HG03039 (cell line): ENCODE measurements around the gene UBB.
A peak's percentile ranks its signal among the peaks of the same experiment; 100 is the strongest.
"Not testable (repeated sequence)": the region's sequence is repeated elsewhere in the genome, so short reads cannot be mapped to it uniquely, and the experiment has no call there.

Experiments used
- ATAC-seq: cut with Tn5 transposase; IDR thresholded peaks from one replicate; pipeline ENCODE4 v1.9.1; 2021; ENCODE audit warnings: mild to moderate bottlenecking, moderate library complexity; ENCODE audit not compliant: unreplicated experiment

The UBB gene

DNA sequence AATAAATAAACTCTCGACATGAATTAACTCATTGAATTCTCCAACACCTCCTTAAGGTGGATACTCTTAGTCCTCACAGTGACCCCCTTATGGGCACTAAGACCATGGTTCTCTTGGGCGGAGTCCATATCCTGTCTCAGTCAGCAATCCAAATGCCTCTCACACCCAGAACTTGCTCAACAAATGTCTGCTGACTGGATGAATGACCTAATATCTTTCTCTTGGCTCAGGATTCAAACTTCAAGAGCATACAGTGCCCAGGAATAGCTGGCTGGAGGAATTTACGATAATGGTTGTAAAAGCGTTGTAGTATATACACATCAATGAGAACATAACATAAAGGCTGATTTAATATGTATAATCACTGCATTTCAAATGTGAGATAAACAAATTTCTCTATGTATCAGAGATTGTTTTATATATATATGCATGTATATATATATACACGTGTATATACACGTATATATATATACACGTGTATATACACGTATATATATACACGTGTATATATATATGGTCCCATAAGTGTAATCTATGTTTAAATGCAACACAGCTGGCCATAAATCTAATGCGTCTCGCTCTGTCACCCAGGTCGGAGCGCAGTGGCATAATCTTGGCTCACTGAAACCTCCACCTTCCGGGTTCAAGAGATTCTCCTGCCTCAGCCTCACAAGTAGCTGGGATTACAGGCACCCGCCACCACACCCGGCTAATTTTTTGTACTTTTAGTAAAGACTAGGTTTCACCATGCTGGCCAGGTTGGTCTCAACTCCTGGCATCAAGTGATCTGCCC, 6.5 kb upstream of the UBB start:
- no peak for ATAC-seq

DNA sequence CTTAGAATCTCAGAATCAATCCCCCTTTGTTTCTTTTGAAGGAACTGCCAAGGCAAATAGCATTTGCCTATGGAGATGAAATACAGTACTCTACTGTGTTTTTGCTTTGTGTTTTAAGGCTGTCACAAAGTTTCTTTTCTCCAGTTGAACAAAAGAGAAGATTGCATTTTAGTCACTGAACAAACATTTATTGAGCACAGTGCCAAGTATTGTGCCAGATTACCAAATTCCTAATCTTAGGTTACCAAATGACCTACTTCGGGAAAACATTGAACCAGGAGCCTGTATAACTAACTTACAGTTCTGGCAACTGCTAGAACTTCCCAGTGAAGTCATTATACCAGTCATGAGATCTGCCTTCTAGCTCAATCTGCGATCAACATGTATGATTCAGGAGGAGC, 3.0 kb upstream of the UBB start:
- ATAC-seq = no peak

DNA sequence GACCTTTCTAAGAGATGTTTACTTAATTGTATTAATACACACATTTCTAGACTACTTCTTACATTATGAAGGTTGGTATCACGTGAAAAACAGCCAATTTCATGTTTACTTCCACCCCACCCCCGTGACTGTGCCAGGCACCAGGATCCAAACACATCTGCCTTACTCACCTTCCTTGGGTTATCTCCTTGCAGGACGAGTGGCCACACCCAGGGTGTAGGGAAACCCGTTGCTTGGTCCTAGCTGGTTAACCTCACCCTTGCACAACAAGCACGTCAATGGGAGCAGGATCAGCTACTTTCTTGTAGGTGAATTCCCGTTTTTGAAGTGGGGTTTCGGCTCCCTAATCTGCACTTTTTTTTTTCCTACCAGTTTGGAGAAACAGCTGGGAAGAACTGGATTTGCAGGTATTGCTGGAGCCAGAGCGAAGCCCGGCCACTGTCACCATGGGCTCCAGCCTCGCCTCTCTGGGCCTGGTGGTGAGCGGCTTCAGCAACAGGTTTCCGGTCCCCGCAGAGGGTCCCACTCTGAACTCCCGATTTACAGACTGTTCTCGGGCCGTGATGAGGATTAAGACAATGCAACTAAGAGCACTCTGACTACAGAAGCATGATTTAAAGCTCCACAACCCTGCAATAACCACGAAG, 2.1 kb upstream of the UBB start:
- no peak for ATAC-seq

DNA sequence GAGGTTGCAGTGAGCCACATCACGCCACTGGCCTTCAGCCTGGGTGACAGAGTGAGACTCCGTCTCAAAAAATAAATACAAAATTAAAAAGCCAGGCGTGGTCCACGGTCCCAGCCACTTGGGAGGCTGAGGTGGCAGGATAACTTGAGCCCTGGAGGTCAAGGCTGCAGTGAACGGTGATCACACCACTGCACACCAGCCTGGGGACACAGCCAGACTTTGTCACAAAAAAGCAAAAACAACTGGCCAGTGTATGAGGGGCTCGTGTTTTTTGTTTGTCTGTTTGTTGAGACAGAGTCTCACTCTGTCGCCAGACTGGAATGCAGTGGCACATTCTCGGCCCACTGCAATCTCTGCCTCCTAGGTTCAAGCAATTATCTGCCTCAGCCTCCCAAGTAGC, 1.2 kb upstream of the UBB start:
- ATAC-seq = no peak

DNA sequence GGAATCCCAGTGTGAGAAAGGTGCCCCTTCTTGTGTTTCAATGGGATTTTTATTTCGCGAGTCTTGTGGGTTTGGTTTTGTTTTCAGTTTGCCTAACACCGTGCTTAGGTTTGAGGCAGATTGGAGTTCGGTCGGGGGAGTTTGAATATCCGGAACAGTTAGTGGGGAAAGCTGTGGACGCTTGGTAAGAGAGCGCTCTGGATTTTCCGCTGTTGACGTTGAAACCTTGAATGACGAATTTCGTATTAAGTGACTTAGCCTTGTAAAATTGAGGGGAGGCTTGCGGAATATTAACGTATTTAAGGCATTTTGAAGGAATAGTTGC, 567 bp downstream of the UBB start:
- ATAC-seq = no peak

DNA sequence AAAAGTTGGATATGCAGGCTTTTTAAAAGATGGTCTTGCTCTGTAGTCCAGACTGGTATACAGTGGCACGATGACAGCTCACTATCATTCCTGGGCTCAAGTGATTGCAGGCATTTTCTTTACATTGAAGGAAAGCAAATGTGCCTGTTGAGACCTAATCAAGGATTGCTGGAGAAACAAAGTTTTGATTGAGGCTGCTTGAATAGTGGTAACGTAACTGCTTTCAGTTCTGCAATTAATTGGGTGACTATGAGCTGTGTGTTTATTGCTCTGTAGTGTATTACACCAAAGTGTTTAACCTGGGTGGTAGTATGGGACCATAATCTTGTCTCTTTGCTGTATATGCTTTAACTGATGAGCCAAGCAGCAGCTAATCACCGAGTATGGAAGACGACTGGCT, 2.3 kb downstream of the UBB start:
- ATAC-seq = no peak

DNA sequence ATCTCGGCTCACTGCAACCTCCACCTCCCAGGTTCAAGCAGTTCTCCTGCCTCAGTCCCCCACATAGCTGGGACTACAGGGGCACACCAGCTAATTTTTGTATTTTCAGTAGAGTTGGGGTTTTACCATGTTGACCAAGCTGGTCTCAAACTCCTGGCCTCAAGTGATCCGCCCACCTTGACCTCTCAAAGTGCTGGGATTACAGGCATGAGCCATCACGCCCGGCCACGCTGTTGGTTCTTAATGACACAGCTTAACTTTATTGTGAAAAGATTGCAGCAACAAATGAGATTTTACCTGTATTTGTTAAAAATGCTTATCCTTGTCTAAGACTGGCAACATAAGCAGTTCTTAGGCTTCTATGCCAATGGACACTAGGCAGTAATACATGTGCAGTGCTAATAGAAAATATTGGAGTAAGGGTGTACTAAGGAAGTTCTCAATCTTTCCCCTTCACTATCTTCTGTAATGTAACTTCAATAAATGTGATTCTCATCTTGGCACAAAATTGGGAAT, 2.9 kb downstream of the UBB start:
- ATAC-seq = no peak

DNA sequence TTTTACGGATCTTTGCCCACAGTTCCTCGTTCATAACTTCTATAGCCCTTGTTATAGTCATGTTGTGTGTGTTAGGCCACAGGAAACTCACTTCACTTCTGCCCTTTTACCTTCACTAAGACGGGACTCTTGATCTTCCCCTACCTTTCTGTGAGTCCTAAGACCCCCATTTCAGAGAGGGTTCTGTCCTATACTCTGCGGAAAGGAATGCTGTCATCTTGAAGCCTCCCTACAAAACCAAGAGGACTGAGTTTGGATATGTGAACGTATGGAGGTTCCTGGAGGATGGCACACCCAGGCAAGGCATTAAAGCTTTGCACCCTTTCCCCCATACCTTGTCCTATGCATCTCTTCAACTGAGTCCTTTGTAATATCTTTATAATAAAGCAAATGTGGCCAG, 3.7 kb downstream of the UBB start:
- no peak for ATAC-seq

DNA sequence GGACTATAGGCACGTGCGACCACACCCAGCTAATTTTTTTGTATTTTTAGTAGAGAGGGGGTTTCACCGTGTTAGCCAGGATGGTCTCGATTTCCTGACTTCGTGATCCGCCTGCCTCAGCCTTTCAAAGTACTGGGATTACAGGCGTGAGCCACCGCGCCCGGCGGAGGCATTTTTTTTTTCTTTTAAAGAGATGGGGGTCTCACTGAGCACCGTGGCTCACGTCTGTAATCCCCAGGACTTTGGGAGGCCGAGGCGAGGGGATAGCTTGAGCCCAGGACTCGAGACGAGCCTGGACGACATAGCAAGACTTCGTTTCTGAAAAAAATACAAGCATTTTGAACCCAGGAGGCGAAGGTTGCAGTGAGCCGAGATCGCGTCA, 5.2 kb downstream of the UBB start:
- ATAC-seq = not testable (repeated sequence)

DNA sequence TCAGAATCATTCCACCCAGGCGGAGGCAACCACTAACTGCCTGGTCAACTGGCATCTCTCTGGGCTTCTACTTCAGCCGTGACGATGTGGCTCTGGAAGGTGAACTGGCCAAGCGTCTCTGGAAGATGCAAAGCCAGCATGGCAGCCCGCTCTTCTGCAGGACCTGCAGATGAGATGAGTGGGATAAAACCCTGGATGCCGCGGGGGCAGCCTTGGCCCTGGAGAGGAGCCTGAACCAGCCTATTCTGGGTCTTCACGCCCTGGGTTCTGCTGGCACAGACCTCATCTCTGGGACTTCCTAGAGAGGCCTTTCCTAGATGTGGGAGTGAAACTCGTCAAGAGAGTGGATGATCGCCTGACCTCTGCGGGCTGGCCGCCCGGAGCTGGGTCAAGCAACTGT, 10.6 kb downstream of the UBB start:
- ATAC-seq = no peak

DNA sequence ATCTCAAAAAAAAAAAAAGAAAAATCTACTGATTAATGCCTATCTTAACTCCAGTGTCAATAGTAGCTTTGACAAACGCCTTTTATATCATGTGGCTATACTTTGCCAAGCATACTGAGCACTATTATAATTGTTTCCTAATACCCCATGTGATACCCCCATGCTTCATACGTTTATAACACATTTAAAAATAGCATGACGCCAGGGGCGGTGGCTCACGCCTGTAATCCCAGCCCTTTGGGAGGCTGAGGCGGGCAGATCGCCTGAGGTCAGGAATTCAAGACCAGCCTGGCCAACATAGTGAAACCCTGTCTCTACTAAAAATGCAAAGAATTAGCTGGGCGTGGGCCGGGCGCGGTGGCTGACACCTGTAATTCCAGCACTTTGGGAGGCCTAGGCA, 11.6 kb downstream of the UBB start:
- ATAC-seq = not testable (repeated sequence)

DNA sequence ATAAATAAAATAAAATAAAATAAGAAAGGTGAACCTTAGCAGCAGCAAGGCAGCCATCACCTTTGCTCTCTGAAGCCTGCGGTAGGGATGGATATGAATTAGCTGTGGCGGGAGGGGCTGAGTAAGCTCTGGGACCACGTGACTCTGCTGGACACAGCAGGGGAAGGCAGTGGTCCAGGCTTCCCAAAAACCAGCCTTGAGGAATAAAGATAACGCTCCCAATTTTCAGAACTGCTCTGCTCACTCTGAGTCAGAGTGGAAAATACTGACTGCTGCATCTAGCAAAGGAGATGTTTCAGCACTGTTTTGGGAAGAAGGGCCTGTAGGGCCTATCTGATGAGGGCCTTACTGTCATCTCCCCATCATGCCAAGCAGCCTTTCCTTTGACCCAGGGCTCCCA, 15.0 kb downstream of the UBB start:
- ATAC-seq = not testable (repeated sequence)

DNA sequence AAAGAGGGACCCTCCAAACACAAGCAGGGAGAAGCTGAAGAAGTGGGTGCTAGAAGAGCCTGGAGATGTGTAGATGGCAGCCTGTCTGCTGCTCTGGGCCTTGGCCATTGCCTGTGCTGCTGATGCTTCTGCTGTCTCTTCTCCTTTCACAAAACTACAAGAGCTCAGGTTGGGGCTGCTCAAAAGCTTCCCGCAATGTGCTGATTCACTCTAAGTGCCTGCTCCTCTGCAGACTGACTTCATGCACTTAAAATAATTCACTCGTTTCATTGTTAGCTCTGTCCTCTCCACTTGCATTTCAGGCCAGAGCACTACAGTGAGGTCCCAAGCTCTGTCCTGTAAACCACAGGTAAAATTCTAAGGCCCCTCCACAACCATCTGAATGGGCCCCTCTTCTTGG, 15.8 kb downstream of the UBB start:
- not testable (repeated sequence) for ATAC-seq

DNA sequence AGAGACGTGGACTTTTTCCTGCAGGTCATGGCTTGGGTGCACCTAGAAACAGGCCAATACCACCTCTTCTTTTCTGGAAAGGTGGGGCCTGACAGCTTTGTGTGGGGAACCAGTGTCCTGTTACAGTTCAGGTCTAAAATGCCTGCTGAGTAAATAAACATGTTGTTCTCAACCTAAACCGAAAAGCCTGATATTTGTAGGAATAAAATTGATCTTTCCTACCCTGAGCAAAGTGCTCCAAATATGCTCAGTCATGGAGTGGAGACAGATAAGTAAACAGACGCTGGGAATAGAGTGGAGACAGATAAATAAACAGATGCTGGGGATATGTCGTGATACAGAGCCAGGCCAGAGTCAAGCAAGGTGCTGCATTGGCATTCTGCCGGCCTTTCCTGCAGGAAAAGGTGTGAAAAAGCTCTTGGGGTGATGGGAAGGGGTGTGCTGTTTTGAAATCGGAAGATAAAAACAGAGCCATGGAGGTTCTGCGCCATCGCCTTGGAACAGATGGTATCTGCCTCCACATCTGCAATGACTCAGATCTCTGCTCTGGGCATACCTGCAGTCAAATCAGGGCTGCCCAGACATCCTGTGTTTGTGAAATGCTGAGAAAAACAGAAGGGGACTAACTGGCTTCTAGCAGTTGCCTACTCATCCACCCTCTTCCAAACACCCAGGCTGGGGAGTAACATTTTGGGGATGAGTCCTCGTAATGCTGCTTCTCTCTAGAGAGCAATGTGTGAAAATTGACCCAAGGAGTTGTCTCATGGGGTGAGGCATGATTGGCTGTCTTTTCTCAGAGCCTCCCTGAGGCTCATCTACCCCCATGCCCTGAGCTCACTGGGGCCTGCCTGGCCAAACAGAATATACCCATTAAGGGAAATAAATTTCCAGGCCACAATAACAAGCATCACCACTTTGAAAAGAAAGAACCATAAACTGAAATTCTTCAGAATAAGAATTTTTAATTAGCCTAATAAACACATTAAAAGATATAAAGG, 17.7 kb downstream of the UBB start:
- peak; percentile 58 for ATAC-seq

DNA sequence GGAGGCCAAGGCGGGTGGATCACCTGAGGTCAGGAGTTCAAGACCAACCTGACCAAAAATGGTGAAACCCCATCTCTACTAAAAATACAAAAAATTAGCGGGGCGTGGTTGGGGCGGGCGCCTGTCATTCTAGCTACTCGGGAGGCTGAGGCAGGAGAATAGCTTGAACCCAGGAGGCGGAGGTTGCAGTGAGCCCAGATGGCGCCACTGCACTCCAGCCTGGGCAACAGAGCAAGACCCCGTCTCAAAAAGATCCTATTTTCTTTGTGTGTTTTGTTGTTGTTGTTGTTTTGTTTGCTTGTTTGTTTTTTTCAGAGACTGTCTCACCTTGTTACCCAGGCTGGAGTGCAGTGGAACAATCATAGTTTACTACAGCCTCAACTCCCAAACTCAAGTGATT, 23.0 kb downstream of the UBB start:
- ATAC-seq = not testable (repeated sequence)

DNA sequence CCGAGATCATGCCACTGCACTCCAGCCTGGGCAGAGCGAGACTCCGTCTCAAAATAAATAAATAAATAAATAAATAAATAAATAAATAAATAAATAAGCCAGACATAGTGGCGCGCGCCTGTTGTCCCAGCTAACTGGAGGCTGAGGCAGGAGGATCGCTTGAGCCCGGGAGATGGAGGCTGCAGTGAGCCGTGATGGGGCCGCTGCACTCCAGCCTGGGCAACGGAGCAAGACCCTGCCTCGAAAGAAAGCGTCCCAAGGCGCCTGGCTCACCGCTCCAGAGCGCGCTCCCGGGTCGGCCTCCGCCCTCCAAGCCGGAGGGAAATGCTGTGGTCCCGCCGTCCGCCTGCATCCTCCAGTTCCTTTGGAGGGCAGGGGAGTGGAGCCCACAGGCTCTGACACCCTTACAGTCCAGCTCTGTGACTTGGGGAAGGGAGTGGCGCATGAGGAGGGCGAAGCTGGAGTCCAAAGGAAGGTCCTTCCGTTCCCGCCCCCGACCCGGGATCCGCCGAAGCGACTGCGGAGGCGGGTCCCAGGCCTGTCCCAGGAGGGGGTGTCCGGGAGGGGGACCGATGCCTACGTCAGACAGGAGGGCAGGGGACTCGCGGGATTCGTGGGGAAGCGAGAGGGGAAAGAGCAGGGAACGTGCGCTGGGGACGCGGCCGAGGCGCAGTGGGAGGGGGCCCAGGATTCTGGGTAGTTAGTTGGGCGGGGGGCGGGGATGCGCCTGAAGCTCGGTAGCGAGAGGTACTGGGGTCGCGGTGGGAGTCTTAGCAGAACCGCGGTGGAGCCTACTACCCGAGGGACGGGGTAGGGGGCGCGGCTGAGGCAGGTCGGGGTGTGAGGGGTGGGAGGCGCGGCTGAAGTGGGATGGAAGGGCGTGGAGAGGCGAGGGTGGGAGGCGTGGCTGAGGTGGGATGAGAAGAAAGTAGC, 26.1 kb downstream of the UBB start:
- ATAC-seq = no peak

DNA sequence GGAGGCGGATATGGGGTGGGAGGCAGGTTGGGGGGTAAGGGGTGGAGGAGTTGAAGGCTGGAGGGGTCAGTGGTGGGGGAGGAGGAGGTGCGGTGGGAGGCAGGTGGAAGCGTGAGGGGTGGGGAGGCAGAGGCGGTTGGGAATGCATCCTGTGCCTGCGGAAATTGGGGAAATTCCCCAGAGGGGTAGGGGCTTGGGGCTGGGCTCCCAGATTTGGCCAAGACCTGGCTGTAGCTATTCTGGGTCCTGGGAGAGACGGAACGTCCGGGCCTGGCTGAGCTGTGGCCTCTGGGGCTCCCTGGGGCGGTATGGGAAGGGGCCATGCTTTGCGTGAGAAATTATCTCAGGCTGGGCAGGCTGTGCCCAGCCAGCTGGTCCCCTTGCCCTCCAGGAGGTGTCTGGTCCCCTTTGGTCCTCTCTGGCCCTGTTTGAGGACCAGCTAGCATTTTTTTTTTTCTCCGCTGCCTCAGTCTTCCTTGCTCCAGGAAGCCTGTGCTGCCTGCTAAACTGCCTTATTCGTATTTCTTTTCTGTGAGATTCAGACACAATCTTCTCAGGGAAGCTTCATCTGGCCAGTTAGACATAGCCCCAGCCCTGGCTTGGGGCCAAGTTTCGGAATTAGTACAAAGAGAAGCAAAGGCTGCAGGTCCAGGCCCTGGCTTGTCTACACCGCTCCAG, 27.2 kb downstream of the UBB start:
- peak; percentile 73 for ATAC-seq

DNA sequence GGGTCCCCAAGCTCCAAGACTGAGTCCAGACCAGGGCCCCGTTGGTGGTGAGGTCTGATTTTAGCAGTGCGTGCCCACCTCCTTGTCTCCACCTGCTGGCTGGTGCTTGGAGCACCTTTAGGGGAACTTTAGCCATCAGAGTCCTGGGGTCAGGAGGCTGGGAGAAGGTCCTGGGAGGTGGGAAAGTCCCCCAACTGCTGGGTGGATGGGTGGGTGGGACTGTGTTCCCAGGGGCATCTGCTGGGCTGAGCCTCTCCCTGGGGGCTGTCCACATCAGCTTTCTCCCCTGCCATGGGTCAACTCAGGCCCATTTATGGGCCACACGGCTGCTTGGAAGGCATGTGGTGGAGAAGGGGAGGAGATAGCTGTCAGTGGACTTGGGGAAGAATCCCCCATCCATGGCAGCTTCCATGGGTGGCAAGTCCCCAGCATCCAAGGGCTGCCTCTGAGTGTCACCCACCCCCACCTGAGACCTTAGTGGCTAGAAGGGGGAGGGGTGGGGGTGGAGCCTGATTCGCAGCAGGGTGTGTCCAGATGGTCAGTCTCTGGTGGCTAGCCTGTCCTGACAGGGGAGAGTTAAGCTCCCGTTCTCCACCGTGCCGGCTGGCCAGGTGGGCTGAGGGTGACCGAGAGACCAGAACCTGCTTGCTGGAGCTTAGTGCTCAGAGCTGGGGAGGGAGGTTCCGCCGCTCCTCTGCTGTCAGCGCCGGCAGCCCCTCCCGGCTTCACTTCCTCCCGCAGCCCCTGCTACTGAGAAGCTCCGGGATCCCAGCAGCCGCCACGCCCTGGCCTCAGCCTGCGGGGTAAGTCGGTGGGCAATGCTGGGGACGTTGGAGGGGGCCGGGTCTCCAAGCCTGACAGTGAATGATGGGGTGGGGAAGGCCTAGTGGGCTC, 34.4 kb downstream of the UBB start, which contains the start of gene TRPV2:
TSS of gene TRPV2 (plus strand) at position 541 of the 894 bp plus-strand sequence. CDS start 2,098 bp downstream, outside the sequence.
- no peak for ATAC-seq

DNA sequence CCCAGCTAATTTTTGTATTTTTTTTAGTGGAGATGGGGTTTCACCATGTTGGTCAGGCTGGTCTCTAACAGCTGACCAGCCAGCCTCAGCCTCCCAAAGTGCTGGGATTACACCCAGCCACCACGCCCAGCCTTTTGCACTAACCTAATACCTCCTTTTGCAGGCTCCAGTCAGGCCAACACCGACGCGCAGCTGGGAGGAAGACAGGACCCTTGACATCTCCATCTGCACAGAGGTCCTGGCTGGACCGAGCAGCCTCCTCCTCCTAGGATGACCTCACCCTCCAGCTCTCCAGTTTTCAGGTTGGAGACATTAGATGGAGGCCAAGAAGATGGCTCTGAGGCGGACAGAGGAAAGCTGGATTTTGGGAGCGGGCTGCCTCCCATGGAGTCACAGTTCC, 36.5 kb downstream of the UBB start:
- ATAC-seq = no peak
